ENCODE data around the gene CIAPIN1. TPM values are rescaled to one million over a fixed set of nuclear protein-coding genes. Genes with fewer than 3 reads are reported as not detected.

Gene CIAPIN1
- total RNA-seq, 2 experiments from 2014 or later, result 45.8 to 61.8 TPM

DNA sequence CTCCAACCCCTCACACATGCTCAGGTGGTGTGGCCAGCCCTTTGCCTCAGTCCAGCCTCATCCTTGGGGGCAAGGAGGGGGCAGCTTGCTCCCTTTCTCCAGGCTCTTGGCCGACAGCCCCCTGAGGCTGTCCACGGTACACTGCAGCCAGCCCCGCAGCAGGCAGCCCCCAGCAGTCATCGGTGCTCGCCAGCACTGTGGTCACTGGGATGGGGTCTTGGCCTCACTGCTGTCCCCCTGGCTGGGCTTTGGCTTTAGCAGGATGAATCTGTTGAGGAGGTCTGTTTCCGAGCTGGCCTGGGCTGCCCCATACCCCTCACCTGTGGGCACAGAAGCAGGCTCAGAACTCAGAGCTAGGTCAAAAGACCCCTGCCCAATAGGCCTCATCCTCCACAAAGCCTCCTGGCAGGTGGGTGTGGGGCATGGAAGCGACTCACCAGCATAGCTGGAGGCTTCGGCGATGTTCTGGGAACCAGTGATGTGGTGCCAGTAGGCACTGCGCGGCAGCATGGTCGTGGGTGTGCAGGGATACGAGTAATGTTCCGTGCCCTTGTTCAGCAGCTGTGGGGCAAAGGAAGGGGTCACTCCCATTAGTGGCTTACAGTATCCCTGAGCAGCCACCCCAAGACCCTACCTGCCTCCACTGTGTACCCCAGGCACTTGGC is 26.1 kb upstream of the CIAPIN1 start:
- H3K4me1 Mint-ChIP-seq, result peaks cover 24% of the 10 kb centered on the region
- H3K36me3 Mint-ChIP-seq (ENCODE audit: low read depth), result peaks cover 27% of the 10 kb centered on the region
- POLR2A ChIA-PET, result no interaction called here
- CTCF ChIA-PET, result interaction anchor here (1.3 kb wide), 1 partner anchor 8 kb away, joined by 3 read pairs; no protein-coding TSS in a partner anchor
- H3K27me3 Mint-ChIP-seq, result no peaks in the 10 kb centered on the region
- no peak overlapping the region for H3K27ac Mint-ChIP-seq
- DNase-seq, result no peak
- no peaks in the 10 kb centered on the region for H3K9me3 Mint-ChIP-seq
- H3K4me3 Mint-ChIP-seq, result no peak overlapping the region

DNA sequence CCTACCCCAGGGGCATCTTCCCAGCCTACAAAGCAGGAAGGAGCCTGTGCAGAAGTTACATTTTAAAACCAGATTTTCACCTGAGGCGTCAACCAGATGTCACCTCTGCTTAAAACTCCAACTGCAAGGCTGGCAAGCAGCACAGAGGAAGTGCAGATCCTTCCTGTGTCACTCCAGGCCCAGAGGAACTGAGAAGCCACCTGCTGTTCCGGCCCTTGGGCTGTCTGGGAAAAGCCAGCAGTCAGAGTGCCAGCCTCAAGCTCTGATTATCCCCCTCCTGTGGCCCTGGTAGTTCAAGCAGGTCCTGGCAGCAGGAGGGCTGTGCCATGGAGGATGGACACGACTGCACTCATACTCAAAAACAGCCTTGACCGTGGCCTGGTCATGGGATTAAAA is 25.5 kb upstream of the CIAPIN1 start:
- Mint-ChIP-seq H3K36me3 (ENCODE audit: low read depth) (peaks cover 30% of the 10 kb centered on the region), H3K4me1 (peaks cover 24% of the 10 kb centered on the region), H3K9me3 (no peaks in the 10 kb centered on the region), H3K4me3 (no peak overlapping the region), H3K27ac (no peak overlapping the region), H3K27me3 (no peaks in the 10 kb centered on the region)
- no peak for DNase-seq
- ChIA-PET POLR2A (no interaction called here), CTCF (interaction anchor here (1.3 kb wide), 1 partner anchor 9 kb away, joined by 3 read pairs; no protein-coding TSS in a partner anchor)

DNA sequence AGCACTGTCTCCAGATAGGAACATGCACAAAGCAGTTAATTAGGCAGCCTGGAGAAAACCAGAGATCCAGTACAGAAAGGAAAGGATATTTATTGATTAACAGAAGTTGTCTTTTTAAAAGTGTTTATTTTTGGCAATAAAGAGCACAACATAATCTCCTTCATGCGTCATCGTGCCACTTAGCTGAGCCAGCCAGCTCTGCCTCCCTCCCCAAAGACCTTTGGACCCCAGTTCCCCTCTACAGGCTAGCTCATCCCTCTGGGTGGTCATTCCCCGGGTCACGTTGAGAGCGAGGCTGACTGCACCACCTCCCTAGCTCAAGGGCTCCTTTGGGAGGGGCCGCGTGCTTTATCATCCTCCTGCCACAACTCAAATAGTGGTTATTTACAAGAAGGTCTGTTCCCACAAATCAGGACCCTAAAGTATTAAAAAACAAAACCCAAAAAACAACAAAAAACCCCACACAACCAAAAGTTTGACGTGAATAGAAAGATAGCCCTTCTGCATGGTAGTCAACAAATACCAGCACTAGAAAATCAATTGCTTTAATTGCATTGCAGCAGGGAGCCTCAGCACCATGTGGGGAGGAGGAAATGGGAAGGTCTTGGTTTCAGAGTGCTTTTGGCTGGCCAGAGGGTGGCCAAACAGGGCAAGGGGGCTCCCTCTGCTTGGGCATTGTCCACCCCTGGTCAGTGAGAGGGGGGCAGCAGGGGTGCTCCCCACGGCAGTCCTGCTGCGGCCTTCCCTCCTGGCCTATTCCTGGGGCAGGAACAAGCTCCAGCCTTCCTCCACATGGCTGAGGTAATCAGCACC is 24.9 kb upstream of the CIAPIN1 start:
- CTCF ChIA-PET, result interaction anchor here (1.3 to 1.6 kb wide), 2 partner anchors 9 to 25 kb away, joined by 3 to 5 read pairs; partner anchors contain the start of genes CIAPIN1 and COQ9
- POLR2A ChIA-PET, result no interaction called here
- Mint-ChIP-seq H3K4me3 (no peak overlapping the region), H3K4me1 (peaks cover 24% of the 10 kb centered on the region), H3K27me3 (no peaks in the 10 kb centered on the region), H3K9me3 (no peaks in the 10 kb centered on the region), H3K36me3 (ENCODE audit: low read depth) (peaks cover 31% of the 10 kb centered on the region), H3K27ac (no peak overlapping the region)
- DNase-seq, result no peak

DNA sequence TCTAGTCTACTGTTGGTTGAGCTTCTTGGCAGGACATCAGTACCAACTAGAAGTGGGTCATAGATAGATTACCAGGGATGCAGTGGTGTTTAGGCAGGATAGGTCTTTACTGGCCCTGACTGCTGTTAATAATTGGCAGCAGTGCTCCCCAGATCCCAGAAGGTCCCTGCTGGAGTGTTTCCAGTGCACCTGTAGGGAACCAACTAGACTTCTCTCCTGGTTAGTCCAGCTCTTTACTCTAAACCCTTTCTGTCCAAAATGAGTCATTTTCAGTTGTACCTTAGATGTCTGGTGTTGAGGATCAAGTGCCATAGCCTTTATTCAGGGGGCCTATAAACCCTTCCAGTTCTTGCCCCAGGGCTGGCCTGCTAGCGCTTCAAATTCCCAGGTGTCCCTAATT is 24.0 kb upstream of the CIAPIN1 start:
- no peak for DNase-seq
- Mint-ChIP-seq H3K4me3 (no peak overlapping the region), H3K36me3 (ENCODE audit: low read depth) (peaks cover 31% of the 10 kb centered on the region), H3K27ac (no peak overlapping the region), H3K4me1 (peaks cover 20% of the 10 kb centered on the region), H3K9me3 (no peaks in the 10 kb centered on the region), H3K27me3 (no peaks in the 10 kb centered on the region)
- ChIA-PET CTCF (interaction anchor here (0.7 to 1.6 kb wide), 3 partner anchors 10 to 24 kb away, joined by 3 to 5 read pairs (median 4); partner anchors contain the start of genes CIAPIN1 and COQ9), POLR2A (interaction anchor here (0.5 kb wide), 1 partner anchor 26 kb away, joined by 3 read pairs; no protein-coding TSS in a partner anchor)

DNA sequence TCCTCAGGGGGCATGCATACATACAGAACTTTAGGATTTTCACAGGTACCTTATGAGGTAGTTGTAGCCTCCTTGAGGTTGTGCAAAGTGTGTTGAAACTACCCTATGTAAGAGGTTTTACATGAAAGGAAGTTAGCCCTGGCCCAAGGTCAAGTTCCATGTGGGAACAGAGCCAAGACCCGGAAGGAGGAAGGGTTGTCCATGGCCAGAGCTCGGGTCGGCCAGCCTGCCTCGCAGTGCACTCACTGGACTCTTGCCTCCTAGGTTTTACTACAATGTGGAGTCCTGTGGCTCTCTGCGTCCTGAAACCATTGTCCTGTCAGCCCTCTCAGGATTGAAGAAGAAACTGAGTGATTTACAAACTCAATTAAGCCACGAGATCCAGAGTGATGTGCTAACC is 23.5 kb upstream of the CIAPIN1 start:
- no peaks in the 10 kb centered on the region for H3K27me3 Mint-ChIP-seq
- no peak overlapping the region for H3K4me3 Mint-ChIP-seq
- POLR2A ChIA-PET, result interaction anchor here (0.5 kb wide), 1 partner anchor 26 kb away, joined by 3 read pairs; no protein-coding TSS in a partner anchor
- DNase-seq, result no peak
- no peaks in the 10 kb centered on the region for H3K9me3 Mint-ChIP-seq
- peaks cover 33% of the 10 kb centered on the region for H3K36me3 Mint-ChIP-seq (ENCODE audit: low read depth)
- H3K27ac Mint-ChIP-seq, result no peak overlapping the region
- peaks cover 15% of the 10 kb centered on the region for H3K4me1 Mint-ChIP-seq
- CTCF ChIA-PET, result interaction anchor here (0.7 to 1.6 kb wide), 3 partner anchors 9 to 23 kb away, joined by 3 to 5 read pairs (median 4); partner anchors contain the start of genes CIAPIN1 and COQ9

DNA sequence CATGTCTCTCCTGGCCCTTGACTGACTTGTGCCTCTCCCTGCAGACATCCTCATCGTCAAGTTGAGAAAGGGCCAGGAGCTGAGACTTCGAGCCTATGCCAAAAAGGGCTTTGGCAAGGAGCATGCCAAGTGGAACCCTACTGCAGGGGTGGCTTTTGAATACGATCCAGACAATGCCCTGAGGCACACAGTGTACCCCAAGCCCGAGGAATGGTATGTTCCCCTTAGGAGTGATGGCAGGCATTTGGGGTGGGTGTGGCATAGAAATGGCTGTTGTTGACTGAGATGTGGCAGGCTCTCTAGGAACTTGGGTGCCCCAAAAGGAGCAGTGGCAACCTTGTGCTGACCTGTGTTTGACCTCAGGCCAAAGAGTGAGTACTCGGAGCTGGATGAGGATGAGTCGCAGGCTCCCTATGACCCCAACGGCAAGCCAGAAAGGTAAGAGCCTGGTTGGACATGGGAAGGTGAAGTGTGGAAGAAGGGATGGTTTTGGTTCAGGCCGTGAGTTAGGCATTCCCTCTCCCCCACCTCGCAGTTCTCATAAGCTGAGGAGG is 22.8 kb upstream of the CIAPIN1 start:
- Mint-ChIP-seq H3K4me1 (peaks cover 15% of the 10 kb centered on the region), H3K27ac (no peak overlapping the region), H3K4me3 (no peak overlapping the region), H3K27me3 (no peaks in the 10 kb centered on the region), H3K9me3 (no peaks in the 10 kb centered on the region), H3K36me3 (ENCODE audit: low read depth) (peaks cover 37% of the 10 kb centered on the region)
- POLR2A ChIA-PET, result no interaction called here
- CTCF ChIA-PET, result no interaction called here
- no peak for DNase-seq

DNA sequence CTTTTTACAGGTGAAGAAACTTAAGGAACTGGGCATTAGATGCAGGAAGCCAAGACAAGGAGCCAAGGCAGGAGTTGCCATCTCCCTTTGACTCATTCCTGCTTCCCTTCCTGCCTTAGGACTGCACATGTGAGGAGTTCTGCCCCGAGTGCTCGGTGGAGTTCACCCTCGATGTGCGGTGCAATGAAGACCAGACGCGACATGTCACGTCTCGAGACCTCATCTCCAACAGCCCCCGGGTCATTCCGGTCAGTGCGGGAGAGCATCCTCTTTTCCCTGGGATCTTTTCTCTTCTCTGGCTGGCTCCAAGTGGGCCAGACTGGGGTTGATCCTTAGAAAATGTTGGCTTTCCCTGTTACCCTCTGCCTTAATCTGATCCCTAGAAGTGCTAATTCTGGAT is 21.9 kb upstream of the CIAPIN1 start:
- Mint-ChIP-seq H3K4me3 (no peak overlapping the region), H3K4me1 (peaks cover 21% of the 10 kb centered on the region), H3K36me3 (ENCODE audit: low read depth) (peaks cover 43% of the 10 kb centered on the region), H3K9me3 (no peaks in the 10 kb centered on the region), H3K27me3 (no peaks in the 10 kb centered on the region), H3K27ac (no peak overlapping the region)
- ChIA-PET CTCF (no interaction called here), POLR2A (no interaction called here)
- no peak for DNase-seq

DNA sequence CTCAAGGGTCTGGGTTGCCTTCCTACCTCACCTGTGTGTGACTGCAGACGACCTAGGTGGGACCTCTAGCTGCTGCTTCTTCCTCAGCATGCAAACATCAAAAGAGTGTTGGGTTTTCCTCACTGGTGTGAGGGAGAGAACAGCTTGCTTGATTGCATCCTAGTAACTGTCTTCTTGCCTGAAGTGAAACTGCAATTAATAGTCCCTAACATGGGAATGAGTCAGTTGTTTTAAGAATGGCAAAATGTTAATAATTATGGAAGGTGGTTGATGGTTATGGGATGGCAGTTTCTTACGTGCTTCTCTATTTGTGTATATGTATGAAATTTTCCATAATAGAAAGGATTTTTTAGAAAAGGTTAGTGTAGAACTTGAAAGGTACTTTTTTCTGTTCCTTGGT is 21.2 kb upstream of the CIAPIN1 start:
- Mint-ChIP-seq H3K9me3 (no peaks in the 10 kb centered on the region), H3K4me1 (peaks cover 28% of the 10 kb centered on the region), H3K27ac (no peak overlapping the region), H3K36me3 (ENCODE audit: low read depth) (peaks cover 47% of the 10 kb centered on the region), H3K27me3 (no peaks in the 10 kb centered on the region), H3K4me3 (no peak overlapping the region)
- POLR2A ChIA-PET, result no interaction called here
- CTCF ChIA-PET, result interaction anchor here (0.9 kb wide), 1 partner anchor 14 kb away, joined by 3 read pairs; no protein-coding TSS in a partner anchor
- DNase-seq, result no peak

DNA sequence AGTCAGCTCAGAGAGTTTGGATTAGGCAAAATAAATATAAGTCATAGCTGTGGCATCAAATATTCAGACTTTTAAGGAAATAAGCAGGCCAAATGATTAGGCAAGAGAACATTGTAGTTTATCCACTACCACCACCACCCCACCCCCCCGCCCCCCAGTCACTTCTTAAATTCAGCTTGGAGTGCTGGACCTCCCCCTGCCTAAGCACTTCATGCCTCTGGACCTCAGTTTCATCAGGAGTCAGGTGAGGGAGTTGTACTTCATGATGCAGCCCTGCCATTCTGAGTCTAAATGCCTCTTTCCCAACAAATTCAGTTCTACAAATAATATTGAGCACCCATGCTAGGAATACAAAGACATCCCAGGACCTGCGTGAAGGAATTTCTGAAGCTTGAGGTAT is 17.3 kb upstream of the CIAPIN1 start:
- Mint-ChIP-seq H3K4me1 (peaks cover 32% of the 10 kb centered on the region), H3K36me3 (ENCODE audit: low read depth) (peaks cover 35% of the 10 kb centered on the region), H3K27ac (no peak overlapping the region), H3K4me3 (no peak overlapping the region), H3K27me3 (no peaks in the 10 kb centered on the region), H3K9me3 (no peaks in the 10 kb centered on the region)
- ChIA-PET CTCF (interaction anchor here (1.6 kb wide), 1 partner anchor 12 kb away, joined by 5 read pairs; no protein-coding TSS in a partner anchor), POLR2A (no interaction called here)
- no peak for DNase-seq

DNA sequence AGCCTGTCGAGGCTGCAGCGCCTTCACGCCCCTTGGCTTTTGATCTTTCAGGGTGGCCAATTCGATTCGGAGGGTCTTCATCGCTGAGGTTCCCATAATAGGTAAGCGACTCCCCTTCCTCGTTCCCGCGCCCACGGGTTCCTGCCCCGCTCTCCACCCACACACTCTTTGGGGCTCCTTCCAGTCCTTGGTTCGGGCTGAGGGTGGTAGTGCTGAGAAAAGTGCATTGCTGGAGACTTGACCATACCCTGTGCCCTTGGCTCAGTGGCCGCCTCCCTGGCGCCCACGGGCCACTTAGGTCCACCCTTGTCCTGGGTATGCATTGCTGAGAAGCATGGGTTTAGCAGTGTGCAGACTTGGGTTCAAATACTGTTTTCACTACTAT is 15.8 kb upstream of the CIAPIN1 start:
- CTCF ChIA-PET, result interaction anchor here (0.6 to 3.7 kb wide), 22 partner anchors 10 to 196 kb away, joined by 3 to 40 read pairs (median 4); partner anchors contain the start of genes CCDC102A, CIAPIN1, COQ9 and DOK4
- Mint-ChIP-seq H3K27ac (peak overlapping the region; percentile 98), H3K4me1 (peaks cover 32% of the 10 kb centered on the region), H3K27me3 (no peaks in the 10 kb centered on the region), H3K4me3 (peak overlapping the region; percentile 99), H3K36me3 (ENCODE audit: low read depth) (peaks cover 28% of the 10 kb centered on the region), H3K9me3 (no peaks in the 10 kb centered on the region)
- POLR2A ChIA-PET, result no interaction called here
- DNase-seq, result peak; percentile 17

DNA sequence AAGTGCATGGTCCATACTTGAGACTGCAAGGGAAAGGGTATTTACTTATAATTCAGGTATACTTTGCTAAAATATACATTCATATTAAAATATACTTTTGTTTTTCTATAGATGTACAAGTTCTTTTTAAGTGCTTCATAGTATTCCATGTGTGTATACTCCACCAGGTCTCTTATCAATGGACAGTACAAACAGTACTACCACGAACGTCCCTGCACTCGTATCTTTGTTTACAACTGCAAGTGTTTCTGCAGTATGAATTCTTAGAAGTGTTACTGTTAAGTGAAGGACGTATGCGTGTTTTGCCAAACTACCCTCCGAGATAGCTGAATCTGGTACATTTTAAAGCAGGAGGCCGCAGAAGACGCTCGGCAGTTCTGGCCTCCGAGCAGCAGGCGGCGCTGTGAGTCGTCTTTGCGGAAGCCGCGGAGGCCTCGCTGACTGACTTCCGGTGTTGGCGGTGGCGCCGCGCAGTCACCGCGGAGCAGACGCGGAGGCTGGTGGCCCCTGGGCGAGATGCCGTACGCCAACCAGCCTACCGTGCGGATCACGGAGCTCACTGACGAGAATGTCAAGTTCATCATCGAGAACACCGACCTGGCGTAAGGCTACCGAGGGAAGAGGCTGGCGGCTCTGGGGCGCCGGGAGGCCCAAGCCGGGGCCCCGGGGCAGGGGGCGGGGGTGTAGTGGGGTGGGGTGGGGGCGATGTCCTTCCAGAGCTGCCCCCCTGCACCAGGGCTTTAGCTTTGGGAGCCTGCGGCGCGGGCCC is 15.2 kb upstream of the CIAPIN1 start, which contains the start of gene POLR2C:
Gene POLR2C, plus strand, starts transcription at position 471 of the 769 bp plus-strand sequence. Its CDS starts 46 bp downstream, at position 517.
- Mint-ChIP-seq H3K27ac (peak within 1 kb of the TSS; percentile 98), H3K4me1 (peaks cover 32% of the 10 kb centered on the region), H3K9me3 (no peaks in the 10 kb centered on the region), H3K4me3 (peak within 1 kb of the TSS; percentile 99), H3K27me3 (no peaks in the 10 kb centered on the region), H3K36me3 (ENCODE audit: low read depth) (peaks cover 25% of the 10 kb centered on the region)
- ChIA-PET POLR2A (interaction anchor here (0.8 kb wide), 1 partner anchor 15 kb away, joined by 3 read pairs; the partner anchor contains the start of genes CIAPIN1 and COQ9), CTCF (interaction anchor here (0.6 to 3.7 kb wide), 28 partner anchors 9 to 649 kb away, joined by 3 to 40 read pairs (median 4); partner anchors contain the start of genes CCDC102A, CIAPIN1, COQ9 and DOK4)
- peak; percentile 93 for DNase-seq

DNA sequence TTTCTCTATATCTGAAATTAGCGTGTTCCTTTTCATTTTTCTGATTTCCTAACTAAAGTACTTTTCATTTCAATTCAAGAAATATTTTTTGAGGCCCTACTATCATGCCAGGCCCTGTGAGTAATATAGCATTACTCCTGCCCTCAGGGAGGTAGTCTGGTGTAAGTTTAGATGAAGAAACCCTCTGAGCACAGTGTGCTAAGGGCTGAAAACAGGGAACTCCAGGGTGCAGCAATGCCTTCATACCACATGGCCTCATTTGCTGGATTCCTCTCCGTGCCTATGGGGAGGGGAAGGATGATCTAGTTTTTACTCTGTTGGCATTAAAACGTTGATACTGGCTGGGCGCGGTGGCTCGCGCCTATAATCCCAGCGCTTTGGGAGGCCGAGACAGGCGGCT is 4.8 kb upstream of the CIAPIN1 start:
- H3K9me3 Mint-ChIP-seq, result no peaks in the 10 kb centered on the region
- ChIA-PET CTCF (no interaction called here), POLR2A (no interaction called here)
- peaks cover 19% of the 10 kb centered on the region for H3K4me1 Mint-ChIP-seq
- no peak overlapping the region for H3K4me3 Mint-ChIP-seq
- H3K27ac Mint-ChIP-seq, result no peak overlapping the region
- peaks cover 26% of the 10 kb centered on the region for H3K36me3 Mint-ChIP-seq (ENCODE audit: low read depth)
- H3K27me3 Mint-ChIP-seq, result no peaks in the 10 kb centered on the region
- DNase-seq, result no peak
